ENCODE data around the gene MRPL49.
"Not testable (repeated sequence)": the region's sequence is repeated elsewhere in the genome, so short reads cannot be mapped to it uniquely, and the experiment has no call there.

The MRPL49 gene

GRCh38 chr11:65118891-65119669 is 3.0 kb upstream of the MRPL49 start:
- not testable (repeated sequence) for DNase-seq

- DNase-seq, result no peak
Observed at GRCh38 chr11:65119670-65119995, 2.5 kb upstream of the MRPL49 start.

- DNase-seq, result no peak
Observed at GRCh38 chr11:65120831-65121230, 1.3 kb upstream of the MRPL49 start.

DNA sequence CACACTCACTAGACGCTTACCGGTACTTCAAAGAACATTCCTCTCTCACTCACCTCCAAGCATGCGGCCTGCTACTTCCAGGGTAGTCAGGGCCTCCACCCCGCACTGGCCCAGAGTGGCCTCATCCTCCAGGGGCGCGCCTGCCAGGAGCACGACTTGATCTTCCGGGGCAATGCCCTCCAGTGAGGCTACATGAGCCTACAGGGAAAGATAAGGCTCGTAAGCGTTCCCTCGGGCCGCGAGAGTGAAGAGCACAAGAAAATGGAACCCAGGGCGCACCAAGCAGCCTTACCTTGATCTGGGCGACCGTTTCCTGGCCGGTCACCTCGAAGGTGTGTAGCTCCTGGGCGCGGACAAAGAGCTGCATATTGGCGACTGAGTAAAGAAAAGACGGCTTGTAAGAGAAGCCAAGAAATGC is 665 bp upstream of the MRPL49 start:
- no peak for DNase-seq

- no peak for DNase-seq
Observed at GRCh38 chr11:65124480-65125196, 2.5 kb downstream of the MRPL49 start.

DNA sequence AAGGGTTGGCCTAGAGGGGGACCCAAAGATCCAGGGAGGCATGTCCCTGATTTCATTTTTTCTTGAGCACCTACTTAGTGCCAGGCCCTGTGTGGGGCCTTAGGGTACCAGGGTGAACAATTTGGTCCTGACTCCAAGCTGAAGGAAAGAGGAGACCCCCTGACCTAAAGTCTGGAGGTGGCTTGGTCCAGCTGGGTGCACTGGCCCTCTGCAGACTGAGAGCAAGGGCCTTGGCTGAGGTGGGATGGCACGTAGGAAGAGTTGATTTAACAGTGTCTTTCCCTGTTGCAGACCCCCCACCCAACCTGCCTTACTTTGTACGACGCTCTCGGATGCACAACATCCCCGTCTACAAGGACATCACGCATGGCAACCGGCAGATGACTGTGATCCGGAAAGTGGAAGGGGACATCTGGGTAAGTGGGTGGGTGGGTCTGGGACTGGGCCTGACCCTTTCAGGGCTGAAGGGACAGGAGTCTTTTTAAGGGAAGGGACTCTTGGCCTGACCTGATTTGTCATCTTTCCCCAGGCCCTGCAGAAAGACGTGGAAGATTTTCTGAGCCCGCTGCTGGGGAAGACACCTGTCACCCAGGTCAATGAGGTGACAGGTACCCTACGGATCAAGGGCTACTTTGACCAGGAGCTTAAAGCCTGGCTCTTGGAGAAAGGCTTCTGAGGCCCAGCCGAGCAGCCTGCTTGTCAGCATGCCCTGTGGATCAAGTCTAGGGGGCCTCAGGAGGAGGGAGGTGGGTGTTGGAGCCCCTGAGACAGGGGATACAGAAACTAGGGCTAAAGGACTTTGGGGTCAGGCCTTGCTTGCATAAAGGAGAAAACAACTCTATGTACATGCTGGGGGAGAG is 3.3 kb downstream of the MRPL49 start:
- DNase-seq, result no peak

GRCh38 chr11:65126624-65127274 is 4.6 kb downstream of the MRPL49 start:
- no peak for DNase-seq

GRCh38 chr11:65127473-65128181 is 5.5 kb downstream of the MRPL49 start:
- DNase-seq, result no peak

DNA sequence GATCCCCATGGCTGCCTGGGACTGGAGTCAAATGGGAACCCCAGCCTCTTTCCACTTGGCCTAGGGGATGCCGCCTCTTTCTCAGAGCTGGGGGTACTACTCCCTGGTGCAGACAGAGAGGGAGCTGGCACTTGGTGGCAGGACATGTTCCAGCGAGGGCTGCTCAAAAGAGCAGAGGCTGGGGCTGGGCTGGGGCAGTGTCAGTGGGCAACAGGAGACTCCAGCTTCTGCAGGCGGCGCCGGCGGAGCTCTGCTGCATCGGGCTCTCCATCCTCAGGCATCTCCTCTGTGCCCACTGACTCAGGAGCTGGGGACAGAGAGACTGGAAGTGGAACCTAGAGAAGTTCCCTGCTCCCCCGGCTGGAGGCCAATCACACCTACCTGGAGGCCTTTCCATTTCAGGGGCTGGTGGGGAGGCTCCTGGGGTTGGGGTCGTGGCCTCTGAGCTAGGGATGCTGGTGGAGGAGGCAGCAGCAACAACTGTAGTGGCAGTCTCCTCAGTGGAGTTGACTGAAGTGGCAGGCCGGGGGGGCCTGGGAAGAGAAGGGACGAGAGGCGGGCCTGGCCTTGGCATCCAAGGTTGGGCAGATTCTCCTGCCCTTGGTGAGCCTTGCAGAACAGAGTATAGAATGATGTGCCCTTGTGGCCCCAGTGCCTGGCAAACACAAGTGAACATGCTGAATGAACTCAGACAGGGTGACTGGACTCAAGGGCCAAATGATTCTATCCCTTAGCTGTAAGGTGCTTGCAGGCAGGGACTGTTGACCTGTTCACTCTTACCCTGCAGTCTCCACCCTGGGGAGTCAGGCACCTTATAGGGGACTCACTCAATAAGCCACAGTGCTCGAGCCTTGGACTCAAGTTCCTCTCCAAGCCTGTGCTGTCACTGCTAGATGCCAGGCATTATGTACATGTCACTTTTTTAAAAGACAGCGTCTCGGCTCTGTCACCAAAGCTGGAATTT is 6.3 kb downstream of the MRPL49 start:
- no peak for DNase-seq

- no peak for DNase-seq
Observed at GRCh38 chr11:65129649-65130441, 7.7 kb downstream of the MRPL49 start.

DNA sequence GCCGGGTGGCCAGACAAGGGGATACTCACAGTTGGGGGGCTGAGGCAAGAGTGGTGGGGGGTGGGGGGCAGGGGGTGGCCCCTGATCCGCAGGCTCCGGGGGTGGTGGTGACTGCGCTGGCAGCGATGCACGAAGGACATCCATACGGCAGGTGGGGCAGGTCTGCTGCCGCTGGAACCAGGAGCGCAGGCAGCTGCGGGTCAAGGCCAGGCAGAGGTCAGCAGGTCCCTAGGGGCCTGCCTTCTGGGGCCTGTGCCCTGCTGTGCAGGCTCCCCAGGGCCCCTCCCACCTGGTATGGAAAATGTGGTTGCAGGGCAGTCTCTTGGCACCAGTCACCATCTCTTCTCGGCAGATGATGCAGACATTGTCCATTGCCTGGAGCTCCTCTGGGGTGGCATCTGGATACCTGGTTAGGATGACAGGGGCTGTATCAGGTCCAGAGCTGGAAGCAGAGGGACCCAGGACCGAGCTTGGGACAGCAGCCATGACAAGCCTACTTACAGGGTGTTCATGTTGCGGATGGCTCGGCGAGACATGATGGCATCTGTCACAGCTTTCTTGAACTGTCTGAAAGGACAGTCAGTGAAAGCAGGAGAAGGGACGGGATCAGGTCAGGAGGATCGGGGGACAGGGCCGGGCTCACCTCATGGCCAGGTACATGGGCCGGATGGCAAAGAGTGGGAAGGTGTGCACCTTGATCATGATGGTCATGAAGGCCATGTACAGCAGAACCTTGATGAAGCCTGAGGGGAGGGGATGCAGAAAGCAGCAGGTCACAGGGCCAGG is 8.7 kb downstream of the MRPL49 start:
- DNase-seq, result no peak

DNA sequence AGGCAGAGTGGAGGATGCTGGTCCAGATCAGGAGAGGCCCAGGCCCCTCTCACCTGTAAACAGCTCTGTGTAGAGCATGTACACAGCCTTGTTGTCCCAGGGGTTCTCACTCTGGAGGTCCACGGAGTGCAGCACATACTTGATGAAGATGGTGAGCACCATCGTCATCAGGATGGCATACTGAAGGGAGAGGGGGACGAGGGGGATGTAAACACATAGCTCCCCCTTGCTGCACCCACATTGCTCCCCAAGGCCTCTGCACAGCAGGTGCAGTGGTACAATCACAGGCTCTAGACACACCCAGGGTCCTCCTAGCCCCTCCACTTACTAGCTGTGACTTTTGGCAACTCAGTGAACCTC is 9.3 kb downstream of the MRPL49 start:
- no peak for DNase-seq

DNA sequence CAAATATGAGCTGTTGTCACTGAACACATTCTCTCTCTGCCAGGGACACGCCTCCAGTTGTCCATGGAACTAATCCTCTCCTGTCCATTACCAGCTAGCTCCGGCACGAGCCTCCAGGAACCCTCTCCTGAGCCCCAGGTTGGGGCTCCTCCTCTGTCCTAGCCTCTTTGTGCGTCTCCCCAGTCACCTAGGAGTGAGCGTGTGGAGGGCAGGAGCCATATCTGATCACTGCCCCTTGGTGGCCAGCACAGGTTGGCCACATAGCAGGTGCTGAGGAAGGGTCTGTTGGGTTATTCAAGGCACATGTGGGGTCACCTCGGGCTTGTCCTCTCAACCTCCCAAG is 9.7 kb downstream of the MRPL49 start:
- DNase-seq, result no peak

GRCh38 chr11:65132238-65132987 is 10.3 kb downstream of the MRPL49 start:
- no peak for DNase-seq

DNA sequence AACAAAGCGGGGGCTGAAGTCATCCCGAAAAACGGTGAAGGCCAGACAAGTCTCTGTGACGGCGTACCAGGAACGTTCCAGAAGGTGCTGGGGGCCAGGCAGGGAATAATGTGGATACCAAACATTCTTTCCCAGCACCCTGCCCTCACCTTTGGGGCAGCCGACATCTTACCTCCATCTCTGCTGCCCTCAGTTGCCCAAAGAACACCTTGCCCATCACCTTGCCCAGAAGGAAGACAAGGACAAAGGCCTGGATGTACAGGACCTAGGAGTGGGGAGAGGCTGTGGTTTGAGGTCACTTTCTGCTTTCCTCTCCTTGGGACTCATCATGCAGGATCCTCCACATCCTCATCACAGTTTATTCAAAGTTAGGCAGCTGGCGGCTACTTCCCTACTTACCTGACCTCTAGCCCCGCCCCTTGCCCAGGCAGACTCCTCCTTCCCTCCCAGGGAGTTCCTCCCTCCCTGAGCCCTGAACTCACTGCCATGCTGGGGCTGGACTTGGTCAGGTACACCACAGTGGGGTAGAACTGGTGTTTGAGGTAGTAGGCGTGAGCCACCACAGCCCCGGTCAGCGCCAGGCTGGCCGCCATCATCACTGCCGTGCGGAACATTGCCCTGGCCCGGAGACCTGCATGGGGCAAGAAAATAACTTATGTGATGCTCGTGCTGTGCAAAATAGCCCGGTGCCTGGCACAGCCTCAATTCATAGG is 11.0 kb downstream of the MRPL49 start:
- DNase-seq, result no peak

DNA sequence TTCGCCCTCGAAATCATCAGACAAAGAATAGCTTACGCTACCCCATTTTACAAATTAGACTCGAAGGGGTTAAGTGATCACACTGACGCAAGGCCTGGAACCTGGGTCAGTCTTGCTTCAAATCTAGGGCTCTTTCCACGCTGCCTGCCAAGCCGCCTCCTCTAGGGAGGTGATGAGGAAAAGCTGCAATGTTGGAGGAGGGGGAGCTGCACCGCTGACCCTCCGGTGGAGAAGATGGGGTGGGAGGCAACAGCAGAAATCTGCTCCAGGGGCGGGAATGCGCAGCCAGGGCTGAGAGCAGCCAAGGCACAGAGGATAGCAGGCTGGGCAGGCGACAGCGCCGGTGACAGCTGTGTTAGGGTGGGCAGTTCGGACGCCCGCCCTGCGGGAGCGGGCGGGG is 11.6 kb downstream of the MRPL49 start:
- DNase-seq, result no peak

DNA sequence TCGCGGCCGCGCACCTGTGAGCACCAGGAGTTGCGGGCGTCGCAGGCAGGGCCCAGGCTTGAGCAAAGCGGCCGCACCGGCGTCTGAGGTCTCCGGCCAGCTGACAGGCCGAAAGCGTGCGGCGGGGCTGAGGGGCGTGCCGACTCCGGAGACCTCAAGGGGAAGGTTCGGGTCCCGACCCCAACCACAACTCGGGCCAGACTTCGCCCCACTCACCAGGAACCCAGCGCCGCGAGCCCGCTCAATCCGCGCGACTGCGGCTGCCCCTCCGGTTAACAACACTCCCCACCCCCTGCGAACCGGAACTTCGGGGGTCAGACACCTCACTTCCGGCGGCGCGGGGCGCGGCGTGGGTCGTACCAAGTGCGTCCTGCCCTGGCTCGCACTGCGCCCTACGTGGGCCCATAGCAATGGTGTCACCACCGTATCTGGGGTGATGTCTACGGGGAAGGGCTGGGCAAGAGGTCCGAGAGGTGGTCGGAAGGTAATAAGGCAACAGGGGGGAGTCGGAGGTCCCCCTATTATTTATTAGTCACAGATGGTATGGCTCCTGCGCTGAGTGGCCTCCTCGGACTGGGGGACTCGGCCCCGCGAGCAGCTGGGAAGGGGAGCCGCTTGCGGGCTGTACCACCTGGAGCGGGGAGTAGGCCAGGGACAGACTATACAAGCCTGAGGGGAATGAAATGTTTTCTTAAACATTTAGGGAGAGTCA is 12.3 kb downstream of the MRPL49 start, which contains the start of gene SYVN1:
Gene SYVN1, minus strand, starts transcription at position 280 of the 712 bp plus-strand sequence. CDS start 918 bp downstream, outside the sequence.
- peak; percentile 96 for DNase-seq

Measured in SHP77 treated with DMSO at 0.1 percent for 48 hours (cell line).